ENCODE measurements around the gene ACOXL. TPM values are rescaled to one million over a fixed set of nuclear protein-coding genes. Genes with fewer than 3 reads are reported as not detected.

The ACOXL gene
- total and polyA plus RNA-seq, 2 of the 8 experiments (the other 6 are each of a cell fraction or from before 2014, with no cell fraction given), result 11.4 to 20.6 TPM

DNA sequence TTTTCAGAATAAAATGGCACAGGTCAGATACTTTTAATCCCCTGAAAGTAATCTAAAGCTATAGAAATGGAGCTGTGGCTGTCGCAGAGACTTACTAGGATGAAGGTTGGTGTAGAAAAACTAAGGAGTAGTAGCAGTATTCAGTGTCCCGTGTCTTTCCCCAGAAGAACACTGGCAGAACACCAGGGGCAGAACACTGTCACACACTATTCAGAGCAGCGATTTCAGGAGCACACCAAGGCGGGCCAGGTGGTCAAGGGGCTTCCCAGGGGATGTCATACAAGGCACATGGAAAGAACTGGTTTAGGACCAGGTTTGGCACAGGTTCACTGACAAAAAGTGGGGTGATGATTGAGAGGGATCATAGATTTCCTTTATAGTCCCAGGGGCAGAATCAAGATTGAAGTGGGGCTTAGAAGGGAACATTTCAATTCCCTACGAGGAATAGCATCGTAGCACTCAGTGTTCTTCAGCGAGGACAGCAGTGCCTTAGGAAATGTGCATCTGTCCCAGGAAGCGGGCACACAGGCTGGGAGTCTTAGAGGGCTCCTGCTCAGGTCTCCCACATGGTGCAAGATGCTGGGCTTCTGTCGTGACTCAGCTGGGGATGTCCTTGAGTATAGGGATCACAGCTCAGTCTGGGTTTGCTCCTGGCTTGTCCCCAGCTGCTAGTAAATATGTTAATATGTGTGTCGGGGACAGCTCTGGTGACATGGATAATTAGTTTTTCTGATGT lies 410.9 kb downstream of the ACOXL start:
- Histone ChIP-seq H3K79me1 (ENCODE audit: low read depth, low read length) (peaks cover 10% of the 10 kb centered on the region; the same call in 1 of the 2 replicates), H3K9ac (replicated peaks in 1 of 4; ENCODE audit: extremely low read depth in 1 of 4, low read depth in 3 of 4, low read length in 3 of 4) (no peak overlapping the region), H3K4ac (replicated peaks; ENCODE audit: insufficient read length, low read depth, low read length) (no peak overlapping the region), H2BK120ac (replicated peaks; ENCODE audit: low read depth, low read length) (no peak overlapping the region), H3K9me3 (ENCODE audit: insufficient read depth in 2 of 2, low read depth in 1 of 2, low read length in 1 of 2) (no peaks in the 10 kb centered on the region), H4K20me1 (replicated peaks in 1 of 2; ENCODE audit: control insufficient read depth in 1 of 2, insufficient read depth in 2 of 2, low read length in 2 of 2) (peaks cover 6 to 16% of the 10 kb centered on the region in 2 experiments), H3K4me2 (ENCODE audit: insufficient read depth in 1 of 2, low read depth in 2 of 2, low read length in 2 of 2) (no peak overlapping the region), H3K23me2 (ENCODE audit: low read depth, low read length) (no peaks in the 10 kb centered on the region), H2BK5ac (ENCODE audit: low read depth, low read length) (no peak overlapping the region), H2BK15ac (ENCODE audit: low read length) (no peak overlapping the region), H2BK20ac (ENCODE audit: low read length) (no peak overlapping the region), H4K8ac (ENCODE audit: extremely low read depth, insufficient read depth, low read length) (no peak overlapping the region), H2AK5ac (ENCODE audit: low read depth, low read length) (no peak overlapping the region), H3K27ac (ENCODE audit: low read depth, low read length) (no peak overlapping the region), H3K36me3 (ENCODE audit: control insufficient read depth in 2 of 4, insufficient read depth in 4 of 4, low read length in 3 of 4) (peaks cover 0 to 27% (median 7%) of the 10 kb centered on the region in 4 experiments; a peak in 4 of 8 replicates), H3K4me3 (ENCODE audit: extremely low read depth in 1 of 4, insufficient read depth in 2 of 4, low read depth in 3 of 4, low read length in 4 of 4) (no peak overlapping the region), H3K79me2 (ENCODE audit: control insufficient read depth in 1 of 2, insufficient read depth in 2 of 2, low read length in 2 of 2) (peaks cover 0 to 33% of the 10 kb centered on the region in 2 experiments; a peak in 3 of 4 replicates), H4K5ac (ENCODE audit: insufficient read length, low read depth, low read length) (no peak overlapping the region), H3K4me1 (replicated peaks in 1 of 4; ENCODE audit: control insufficient read depth in 3 of 4, insufficient read depth in 4 of 4, low read length in 3 of 4) (0 out of 7 replicates have a peak, but pooled peaks cover 0 to 3% (median 0%) of the 10 kb centered on the region in 4 experiments), H3K27me3 (replicated peaks in 1 of 4; ENCODE audit: control insufficient read depth in 3 of 4, extremely low read depth in 1 of 4, insufficient read depth in 3 of 4, low read length in 3 of 4) (no peaks in the 10 kb centered on the region; a peak in 1 of 7 replicates), H2AFZ (ENCODE audit: low read length) (no peak overlapping the region), H2BK12ac (ENCODE audit: low read depth, low read length) (no peak overlapping the region), H3K18ac (ENCODE audit: extremely low read depth, low read length) (no peak overlapping the region), H3K56ac (replicated peaks; ENCODE audit: insufficient read length, low read depth, low read length) (no peak overlapping the region), H3K23ac (ENCODE audit: insufficient read length) (no peak overlapping the region), H3K14ac (ENCODE audit: insufficient read length) (no peak overlapping the region), H4K91ac (replicated peaks; ENCODE audit: insufficient read length, low read length) (no peak overlapping the region)
- ChIA-PET CTCF (ENCODE audit: partially characterized antibody) (interaction anchor here (1.1 to 2.3 kb wide), 2 partner anchors 10 to 13 kb away, joined by 3 to 8 read pairs; no protein-coding TSS in a partner anchor), POLR2A (ENCODE audit: partially characterized antibody) (interaction anchor here (1.5 to 1.8 kb wide), 2 partner anchors 11 to 22 kb away, joined by 4 to 5 read pairs; partner anchors contain the start of gene BCL2L11)
- FAIRE-seq (no peak), DNase-seq (ENCODE audit: low read depth in 1 of 2, low spot score in 2 of 2) (no peak)
- TF ChIP-seq USF2 (IDR thresholded peaks at IDR 0.05; ENCODE audit: low read length) (no peak), RNF2 (IDR thresholded peaks at IDR 0.05; ENCODE audit: borderline replicate concordance, low read depth, low read length, missing control alignments, poor library complexity, severe bottlenecking) (no peak), SUZ12 (IDR thresholded peaks at IDR 0.05; ENCODE audit: low read length) (no peak), POU5F1 (IDR thresholded peaks at IDR 0.05; ENCODE audit: low read depth, low read length) (no peak), CBX8 (IDR thresholded peaks at IDR 0.05; ENCODE audit: borderline replicate concordance, low read depth, low read length) (no peak), CHD2 (IDR thresholded peaks at IDR 0.05; ENCODE audit: low read length) (no peak), CEBPB (IDR thresholded peaks at IDR 0.05; ENCODE audit: low read depth, low read length) (no peak), KDM4A (IDR thresholded peaks at IDR 0.05; ENCODE audit: low read depth, low read length, severe bottlenecking) (no peak)
- WGBS, 2 experiments (ENCODE audit: extremely low coverage in 1 of 2, insufficient coverage in 1 of 2, insufficient read length in 1 of 2, insufficient replicate concordance in 2 of 2, low coverage in 1 of 2, low lambda C conversion rate in 2 of 2, missing lambda C conversion rate in 1 of 2), result 87% methylated on average over 10 of the region's 10 CpGs; no CpG with 5 or more reads in 1 of the 2 experiments
